ENCODE measurements around the gene CACNA1H. TPM values are rescaled to one million over a fixed set of nuclear protein-coding genes. Genes with fewer than 3 reads are reported as not detected.

The CACNA1H gene
- total and polyA plus RNA-seq, 9 of the 15 experiments (the other 6 are each of a cell fraction or from before 2014, with no cell fraction given), result 0.10 to 0.18 TPM; not detected in 7

- H3K4me2 ChIP-seq (ENCODE audit: insufficient read depth, low read length), result no peak overlapping the region
- H4K20me1 ChIP-seq (replicated peaks; ENCODE audit: control insufficient read depth, insufficient read depth, low read length), result peaks cover 15% of the 10 kb centered on the region; the same call in 1 of the 2 replicates
- peak overlapping the region in 1 of 2 experiments; percentile 50; a peak in 2 of 4 replicates for H3K9ac ChIP-seq (ENCODE audit: insufficient read depth in 1 of 2, low read depth in 2 of 2, low read length in 2 of 2)
- ChIA-PET CTCF (ENCODE audit: low intra/inter-chr PET ratio) (no interaction called here), POLR2A (no interaction called here)
- in situ Hi-C loops (cut with MboI), result no loop called here
- no peak overlapping the region for H3K27ac ChIP-seq (ENCODE audit: extremely low read depth, low read depth, low read length)
- TF ChIP-seq HMBOX1 (IDR thresholded peaks at IDR 0.05) (no peak), CBFA2T3 (IDR thresholded peaks at IDR 0.05) (peak; percentile 55), CGGBP1 (CRISPR knock-in tag; IDR thresholded peaks at IDR 0.05) (no peak), UBTF (IDR thresholded peaks at IDR 0.05; ENCODE audit: borderline replicate concordance in 1 of 2, low read depth in 2 of 2, low read length in 2 of 2) (0 out of 4 replicates have a peak, but pooled peaks of 1 of the 2 experiments have one; percentile 15), CBFA2T2 (conservative IDR thresholded peaks at IDR 0.05) (0 out of 2 replicates have a peak, but pooled peaks have one; percentile 24), CTCF (IDR thresholded peaks at IDR 0.05 in 2 of 3, conservative IDR thresholded peaks at IDR 0.05 in 1 of 3; ENCODE audit: insufficient read depth in 2 of 3, low read depth in 1 of 3, low read length in 3 of 3) (peak in 1 of 3 experiments; percentile 24; a peak in 1 of 6 replicates)
- H2AFZ ChIP-seq (ENCODE audit: low read depth, low read length), result no peak overlapping the region
- FAIRE-seq (no peak), DNase-seq (ENCODE audit: extremely low read depth in 1 of 4, low spot score in 3 of 4) (peak in 3 of 4 experiments; percentile 51 to 58 (median 55)), ATAC-seq (peak; percentile 67)
- no TSS peak for BruUV-seq (replicated peaks)
- H3K4me3 ChIP-seq, result no peak overlapping the region
- peaks cover 21 to 70% of the 10 kb centered on the region in 2 experiments; a peak in 3 of 5 replicates for H3K27me3 ChIP-seq (ENCODE audit: control insufficient read depth in 2 of 2, insufficient read depth in 2 of 2, low read length in 2 of 2)
- WGBS (ENCODE audit: insufficient coverage, low coverage, missing lambda C conversion rate), result 11% methylated on average over 15 of the region's 21 CpGs
- H3K4me1 ChIP-seq (replicated peaks in 1 of 2; ENCODE audit: control insufficient read depth in 2 of 2, insufficient read depth in 2 of 2, low read length in 2 of 2), result peaks cover 0 to 72% of the 10 kb centered on the region in 2 experiments; a peak in 2 of 5 replicates
- H3K9me1 ChIP-seq (ENCODE audit: control insufficient read depth, insufficient read depth, low read length), result no peaks in the 10 kb centered on the region
- H3K9me3 ChIP-seq (replicated peaks; ENCODE audit: control insufficient read depth, insufficient read depth, low read depth, low read length), result no peaks in the 10 kb centered on the region
- intact Hi-C loops (cut with micrococcal nuclease), result no loop called here
- H3K36me3 ChIP-seq (ENCODE audit: control insufficient read depth, insufficient read depth, low read length), result no peaks in the 10 kb centered on the region
- no peaks in the 10 kb centered on the region for H3K79me2 ChIP-seq (ENCODE audit: control insufficient read depth, insufficient read depth, low read length)
Observed at GRCh38 chr16:1178295-1178910, 25.5 kb downstream of the CACNA1H start.

Data from K562 (cell line).